ENCODE measurements around the gene CTNNA2. TPM values are rescaled to one million over a fixed set of nuclear protein-coding genes. Genes with fewer than 3 reads are reported as not detected.

Gene CTNNA2
- total and polyA plus RNA-seq, 2 of the 8 experiments (the other 6 are each of a cell fraction or from before 2014, with no cell fraction given), result 3.9 to 9.0 TPM

DNA sequence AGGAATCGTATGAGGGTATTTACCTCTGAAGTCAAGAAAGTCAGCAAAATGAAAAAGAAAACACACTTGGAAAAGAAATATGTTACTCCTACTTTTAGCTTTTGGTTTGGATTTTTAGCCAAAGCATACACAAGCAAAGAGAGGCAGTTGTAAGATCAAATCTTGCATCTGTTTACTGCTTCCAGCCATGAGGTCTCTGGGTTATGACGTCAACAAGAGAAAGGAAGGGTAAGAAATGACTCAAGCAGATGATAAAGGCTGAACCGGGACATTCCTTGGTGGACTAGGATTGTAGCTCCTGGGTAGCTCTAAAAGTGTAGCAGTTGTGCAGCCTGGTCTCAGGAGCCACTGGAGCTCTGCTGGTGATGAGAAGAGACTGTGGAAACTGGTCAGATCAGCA, 16.8 kb downstream of the CTNNA2 start:
- Histone ChIP-seq H3K56ac (replicated peaks; ENCODE audit: insufficient read length, low read depth, low read length) (no peak overlapping the region), H3K27me3 (replicated peaks in 1 of 4; ENCODE audit: control insufficient read depth in 3 of 4, extremely low read depth in 1 of 4, insufficient read depth in 3 of 4, low read length in 3 of 4) (no peaks in the 10 kb centered on the region), H3K4ac (replicated peaks; ENCODE audit: insufficient read length, low read depth, low read length) (no peak overlapping the region), H3K79me2 (ENCODE audit: control insufficient read depth in 1 of 2, insufficient read depth in 2 of 2, low read length in 2 of 2) (no peaks in the 10 kb centered on the region), H4K8ac (ENCODE audit: extremely low read depth, insufficient read depth, low read length) (no peak overlapping the region), H2BK120ac (replicated peaks; ENCODE audit: low read depth, low read length) (no peak overlapping the region), H3K9ac (replicated peaks in 1 of 4; ENCODE audit: extremely low read depth in 1 of 4, low read depth in 3 of 4, low read length in 3 of 4) (no peak overlapping the region), H3K4me1 (replicated peaks in 1 of 4; ENCODE audit: control insufficient read depth in 3 of 4, insufficient read depth in 4 of 4, low read length in 3 of 4) (no peaks in the 10 kb centered on the region), H4K20me1 (replicated peaks in 1 of 2; ENCODE audit: control insufficient read depth in 1 of 2, insufficient read depth in 2 of 2, low read length in 2 of 2) (peaks cover 0 to 1% of the 10 kb centered on the region in 2 experiments), H2BK20ac (ENCODE audit: low read length) (no peak overlapping the region), H3K18ac (ENCODE audit: extremely low read depth, low read length) (no peak overlapping the region), H3K23ac (ENCODE audit: insufficient read length) (no peak overlapping the region), H2BK12ac (ENCODE audit: low read depth, low read length) (no peak overlapping the region), H2BK15ac (ENCODE audit: low read length) (no peak overlapping the region), H3K79me1 (ENCODE audit: low read depth, low read length) (no peaks in the 10 kb centered on the region), H3K14ac (ENCODE audit: insufficient read length) (no peak overlapping the region), H4K5ac (ENCODE audit: insufficient read length, low read depth, low read length) (no peak overlapping the region), H3K9me3 (ENCODE audit: insufficient read depth in 2 of 2, low read depth in 1 of 2, low read length in 1 of 2) (no peaks in the 10 kb centered on the region), H2AK5ac (ENCODE audit: low read depth, low read length) (no peak overlapping the region), H3K36me3 (ENCODE audit: control insufficient read depth in 2 of 4, insufficient read depth in 4 of 4, low read length in 3 of 4) (no peaks in the 10 kb centered on the region), H2BK5ac (ENCODE audit: low read depth, low read length) (no peak overlapping the region), H3K27ac (ENCODE audit: low read depth, low read length) (no peak overlapping the region), H3K23me2 (ENCODE audit: low read depth, low read length) (no peaks in the 10 kb centered on the region), H3K4me2 (ENCODE audit: insufficient read depth in 1 of 2, low read depth in 2 of 2, low read length in 2 of 2) (no peak overlapping the region), H2AFZ (ENCODE audit: low read length) (no peak overlapping the region), H4K91ac (replicated peaks; ENCODE audit: insufficient read length, low read length) (no peak overlapping the region), H3K4me3 (ENCODE audit: extremely low read depth in 1 of 4, insufficient read depth in 2 of 4, low read depth in 3 of 4, low read length in 4 of 4) (no peak overlapping the region)
- POLR2A ChIA-PET (ENCODE audit: partially characterized antibody), result no interaction called here
- TF ChIP-seq, protein P1, sequence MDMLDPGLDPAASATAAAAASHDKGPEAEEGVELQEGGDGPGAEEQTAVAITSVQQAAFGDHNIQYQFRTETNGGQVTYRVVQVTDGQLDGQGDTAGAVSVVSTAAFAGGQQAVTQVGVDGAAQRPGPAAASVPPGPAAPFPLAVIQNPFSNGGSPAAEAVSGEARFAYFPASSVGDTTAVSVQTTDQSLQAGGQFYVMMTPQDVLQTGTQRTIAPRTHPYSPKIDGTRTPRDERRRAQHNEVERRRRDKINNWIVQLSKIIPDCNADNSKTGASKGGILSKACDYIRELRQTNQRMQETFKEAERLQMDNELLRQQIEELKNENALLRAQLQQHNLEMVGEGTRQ (IDR thresholded peaks at IDR 0.05; ENCODE audit: low read length), result no peak
- TF ChIP-seq ASH2L (IDR thresholded peaks at IDR 0.05; ENCODE audit: low read length), result no peak
- DNase-seq (ENCODE audit: low read depth in 1 of 2, low spot score in 2 of 2) (no peak), FAIRE-seq (no peak)
- WGBS, 2 experiments (ENCODE audit: extremely low coverage in 1 of 2, insufficient coverage in 1 of 2, insufficient read length in 1 of 2, insufficient replicate concordance in 2 of 2, low coverage in 1 of 2, low lambda C conversion rate in 2 of 2, missing lambda C conversion rate in 1 of 2), result 79% methylated on average over 3 of the region's 3 CpGs; no CpG with 5 or more reads in 1 of the 2 experiments
- CTCF ChIA-PET (ENCODE audit: partially characterized antibody), result interaction anchor here (1.1 to 2.3 kb wide), 11 partner anchors 9 to 488 kb away, joined by 3 to 10 read pairs (median 6); no protein-coding TSS in a partner anchor

All from H1 (cell line).